HepG2 (cell line): ENCODE data around the gene WDSUB1.

Source experiments
- FOXA1 ChIP-seq, 2 experiments: fragments of 450-650 bp in 1 of 2; sonication (generic) in 1 of 2; formaldehyde crosslinking in 1 of 2; IDR thresholded peaks; 2 replicates each; pipeline versions ENCODE4 v1.4.0 to v1.6.1; 2016 to 2020; ENCODE audit warnings: missing genetic modification reagents in 1 of 2
- HNRNPK ChIP-seq: fragments of 200-400 bp; formaldehyde crosslinking; IDR thresholded peaks from 2 replicates; pipeline ENCODE4 v1.6.1; 2018; ENCODE audit warnings: low read length, low read depth, moderate library complexity, mild to moderate bottlenecking; ENCODE audit not compliant: poor library complexity, severe bottlenecking
- TF ChIP-seq, protein P1 (sequence below): sonication (generic); formaldehyde crosslinking; IDR thresholded peaks from 2 replicates; pipeline ENCODE4 v1.5.0; 2020; ENCODE audit warnings: mild to moderate bottlenecking, missing genetic modification reagents, moderate library complexity

DNA sequence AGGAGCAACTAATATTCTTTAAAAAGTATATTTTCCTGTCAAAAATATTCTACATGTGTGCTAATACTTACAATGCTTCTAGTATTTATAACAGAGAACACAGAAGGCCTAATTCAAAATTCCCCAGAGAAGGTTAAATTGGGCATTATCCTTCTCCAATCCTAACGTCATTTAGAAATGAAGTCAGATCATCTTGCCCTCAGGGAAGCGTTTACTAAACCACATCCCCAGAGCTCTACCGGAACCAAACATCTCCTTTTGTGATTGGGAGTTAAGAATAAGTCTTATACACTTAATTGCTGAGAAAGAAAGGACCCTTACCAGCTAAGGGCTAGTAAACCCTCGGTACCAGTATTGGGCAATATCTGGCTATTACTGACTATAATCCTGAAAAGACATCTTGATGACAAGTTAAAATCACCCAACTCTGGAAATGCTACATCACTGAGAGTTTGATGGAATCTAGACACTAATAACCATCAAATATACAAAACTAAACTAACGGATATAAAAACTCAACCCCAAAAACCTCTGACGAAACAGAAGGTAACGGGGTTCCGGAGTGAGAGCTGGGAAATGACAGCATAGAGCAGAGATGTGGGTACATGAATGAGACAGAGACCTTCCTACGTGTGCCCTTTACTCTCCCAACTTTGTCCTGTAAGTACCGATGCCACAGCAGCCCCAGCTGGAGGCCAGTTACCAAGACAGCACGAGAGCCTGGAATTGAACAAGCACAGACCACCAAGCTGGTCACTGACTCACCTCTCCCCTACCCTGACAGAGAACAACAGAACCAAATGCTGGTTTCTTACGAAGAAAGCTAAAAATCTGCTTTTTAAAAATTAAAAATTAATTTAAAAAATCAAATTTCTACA, 35.0 kb downstream of the WDSUB1 start:
- TF ChIP-seq FOXA1 (IDR thresholded peaks at IDR 0.05): no peak
- no peak for TF ChIP-seq FOXA1 (CRISPR knock-in tag; IDR thresholded peaks at IDR 0.05)
- no peak for TF ChIP-seq HNRNPK
- TF ChIP-seq, protein P1, sequence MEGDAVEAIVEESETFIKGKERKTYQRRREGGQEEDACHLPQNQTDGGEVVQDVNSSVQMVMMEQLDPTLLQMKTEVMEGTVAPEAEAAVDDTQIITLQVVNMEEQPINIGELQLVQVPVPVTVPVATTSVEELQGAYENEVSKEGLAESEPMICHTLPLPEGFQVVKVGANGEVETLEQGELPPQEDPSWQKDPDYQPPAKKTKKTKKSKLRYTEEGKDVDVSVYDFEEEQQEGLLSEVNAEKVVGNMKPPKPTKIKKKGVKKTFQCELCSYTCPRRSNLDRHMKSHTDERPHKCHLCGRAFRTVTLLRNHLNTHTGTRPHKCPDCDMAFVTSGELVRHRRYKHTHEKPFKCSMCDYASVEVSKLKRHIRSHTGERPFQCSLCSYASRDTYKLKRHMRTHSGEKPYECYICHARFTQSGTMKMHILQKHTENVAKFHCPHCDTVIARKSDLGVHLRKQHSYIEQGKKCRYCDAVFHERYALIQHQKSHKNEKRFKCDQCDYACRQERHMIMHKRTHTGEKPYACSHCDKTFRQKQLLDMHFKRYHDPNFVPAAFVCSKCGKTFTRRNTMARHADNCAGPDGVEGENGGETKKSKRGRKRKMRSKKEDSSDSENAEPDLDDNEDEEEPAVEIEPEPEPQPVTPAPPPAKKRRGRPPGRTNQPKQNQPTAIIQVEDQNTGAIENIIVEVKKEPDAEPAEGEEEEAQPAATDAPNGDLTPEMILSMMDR (CRISPR knock-in tag): no peak
